GM21447 (cell line): ENCODE measurements around the gene KMT2B.
A peak's percentile ranks its signal among the peaks of the same experiment; 100 is the strongest.
"Not testable (repeated sequence)": the region's sequence is repeated elsewhere in the genome, so short reads cannot be mapped to it uniquely, and the experiment has no call there.

Experiments
- ATAC-seq: cut with Tn5 transposase; IDR thresholded peaks from one replicate; pipeline ENCODE4 v1.9.1; 2021; ENCODE audit not compliant: unreplicated experiment

Gene KMT2B

DNA sequence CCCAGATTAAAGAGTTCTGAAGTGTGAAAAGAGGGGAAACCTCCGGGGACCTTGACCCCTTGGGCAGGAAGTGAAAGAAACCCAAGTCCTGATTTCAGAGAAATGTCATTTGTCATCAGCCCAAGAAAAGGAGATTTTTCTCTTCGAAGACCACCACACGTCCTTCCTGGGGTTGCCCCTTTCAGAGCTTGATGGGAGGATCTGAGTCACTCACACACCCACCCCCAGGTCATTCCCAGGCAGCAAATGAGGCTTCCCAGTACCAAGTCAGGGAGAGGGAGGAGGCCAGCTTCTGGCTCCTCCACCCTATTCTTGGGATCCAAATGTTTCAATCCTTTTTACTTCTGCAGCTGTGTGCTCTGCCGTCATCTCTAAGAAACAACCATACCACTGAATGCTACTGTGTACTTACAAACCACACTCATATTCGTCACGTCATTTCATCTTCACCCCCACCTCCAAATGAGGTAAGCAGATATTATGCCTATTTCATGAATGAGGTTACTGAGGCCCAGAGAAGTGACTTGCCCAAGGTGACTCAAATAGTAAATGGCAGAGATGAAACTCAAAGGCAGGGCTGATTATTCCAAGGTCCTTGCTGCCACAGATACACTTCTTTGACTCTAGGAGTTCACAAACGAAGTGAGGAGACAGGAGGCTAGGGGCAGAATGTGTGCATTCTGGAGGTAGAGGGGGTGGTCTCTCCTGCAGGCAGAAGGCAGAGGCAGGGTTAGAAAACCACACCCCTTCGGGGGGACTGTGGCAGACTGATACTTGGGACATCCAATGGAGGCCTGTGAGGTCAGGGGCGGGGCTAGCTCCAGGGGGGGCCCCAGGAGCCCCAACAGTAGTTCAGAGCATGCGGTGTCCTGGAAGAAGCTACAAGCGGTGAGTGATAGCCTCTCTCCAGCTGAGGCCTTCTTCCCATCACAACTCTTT is 5.0 kb upstream of the KMT2B start:
- ATAC-seq = no peak

DNA sequence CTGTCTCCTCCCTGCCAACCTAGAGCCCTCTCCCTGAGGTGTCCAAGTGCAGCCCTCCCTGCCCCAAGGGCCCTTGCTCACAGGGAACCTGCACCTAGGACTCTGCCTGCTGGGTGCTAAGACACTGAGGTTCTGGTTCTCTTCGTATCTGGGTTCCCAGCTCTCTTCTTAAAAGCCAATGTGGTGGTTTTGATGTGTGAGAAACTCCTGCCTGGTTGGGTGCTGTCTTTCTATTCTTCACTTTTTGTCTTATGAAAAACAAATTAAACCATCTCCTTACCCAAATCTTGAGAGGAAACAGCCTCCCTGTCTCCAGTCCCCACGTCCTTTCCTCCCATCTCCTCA is 4.3 kb upstream of the KMT2B start:
- no peak for ATAC-seq

- no peak for ATAC-seq
Measured at GRCh38 chr19:35713904-35714495, 3.8 kb upstream of the KMT2B start.

DNA sequence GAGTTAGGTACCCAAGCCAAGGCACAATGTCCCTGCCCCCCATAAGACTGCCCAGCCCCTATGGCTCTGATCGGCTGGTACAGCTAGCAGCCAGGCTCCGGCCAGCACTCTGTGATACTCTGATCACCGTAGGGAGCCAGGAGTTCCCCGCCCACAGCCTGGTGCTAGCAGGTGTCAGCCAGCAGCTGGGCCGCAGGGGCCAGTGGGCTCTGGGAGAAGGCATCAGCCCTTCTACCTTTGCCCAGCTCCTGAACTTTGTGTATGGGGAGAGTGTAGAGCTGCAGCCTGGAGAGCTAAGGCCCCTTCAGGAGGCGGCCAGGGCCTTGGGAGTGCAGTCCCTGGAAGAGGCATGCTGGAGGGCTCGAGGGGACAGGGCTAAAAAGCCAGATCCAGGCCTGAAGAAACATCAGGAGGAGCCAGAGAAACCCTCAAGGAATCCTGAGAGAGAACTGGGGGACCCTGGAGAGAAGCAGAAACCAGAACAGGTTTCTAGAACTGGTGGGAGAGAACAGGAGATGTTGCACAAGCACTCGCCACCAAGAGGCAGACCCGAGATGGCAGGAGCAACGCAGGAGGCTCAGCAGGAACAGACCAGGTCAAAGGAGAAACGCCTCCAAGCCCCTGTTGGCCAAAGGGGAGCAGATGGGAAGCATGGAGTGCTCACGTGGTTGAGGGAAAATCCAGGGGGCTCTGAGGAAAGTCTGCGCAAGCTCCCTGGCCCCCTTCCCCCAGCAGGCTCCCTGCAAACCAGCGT is 3.0 kb upstream of the KMT2B start:
- ATAC-seq = no peak

- no peak for ATAC-seq
Measured at GRCh38 chr19:35715355-35715809, 2.4 kb upstream of the KMT2B start.

GRCh38 chr19:35715981-35716800 is 1.6 kb upstream of the KMT2B start:
- no peak for ATAC-seq

DNA sequence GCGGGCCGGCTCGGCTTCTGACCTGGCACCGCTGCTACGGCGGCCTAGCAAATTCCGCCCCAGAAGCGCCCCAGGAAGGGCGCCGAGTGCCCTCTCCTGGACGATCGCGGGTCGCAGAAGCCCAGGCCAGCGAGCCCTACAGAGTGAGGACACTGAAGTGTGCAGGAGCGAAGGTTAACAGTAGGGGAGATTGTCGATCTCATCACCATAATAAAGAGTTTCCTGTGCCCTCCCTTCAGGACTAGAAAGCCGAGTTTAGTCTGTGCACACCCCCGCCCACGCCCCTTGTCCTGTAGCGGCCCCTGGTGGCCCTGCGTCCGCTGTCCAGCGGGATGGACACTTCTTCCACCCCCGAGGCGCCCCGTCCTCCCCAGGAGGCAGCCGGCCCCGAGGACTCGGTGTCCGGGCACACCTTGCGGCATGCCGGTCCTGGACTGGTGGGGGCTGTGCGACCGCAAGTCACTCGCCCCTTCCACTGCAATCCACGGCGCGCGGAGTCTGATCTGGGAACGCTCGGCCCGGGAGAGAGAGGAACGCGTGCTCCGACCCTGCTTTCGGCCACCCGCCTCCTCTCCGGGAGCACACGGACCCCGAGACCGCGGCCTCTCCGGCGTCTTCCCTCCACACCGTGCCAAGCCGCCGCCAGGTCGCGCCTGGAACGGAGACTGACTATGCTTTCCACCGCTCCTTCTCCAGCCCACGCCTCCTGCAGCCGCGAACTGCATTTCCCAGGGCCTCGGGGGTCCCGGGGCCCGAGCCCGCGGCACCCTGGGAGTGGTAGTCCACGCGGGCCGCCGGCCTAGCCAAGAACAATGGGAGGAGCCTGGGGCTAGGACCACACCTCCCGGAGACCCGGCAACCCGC is 770 bp upstream of the KMT2B start:
- ATAC-seq = peak; percentile 44

GRCh38 chr19:35718345-35719041 is 690 bp downstream of the KMT2B start:
- ATAC-seq = no peak

GRCh38 chr19:35719402-35720162 is 1.8 kb downstream of the KMT2B start:
- no peak for ATAC-seq

GRCh38 chr19:35720163-35720524 is 2.3 kb downstream of the KMT2B start:
- no peak for ATAC-seq

DNA sequence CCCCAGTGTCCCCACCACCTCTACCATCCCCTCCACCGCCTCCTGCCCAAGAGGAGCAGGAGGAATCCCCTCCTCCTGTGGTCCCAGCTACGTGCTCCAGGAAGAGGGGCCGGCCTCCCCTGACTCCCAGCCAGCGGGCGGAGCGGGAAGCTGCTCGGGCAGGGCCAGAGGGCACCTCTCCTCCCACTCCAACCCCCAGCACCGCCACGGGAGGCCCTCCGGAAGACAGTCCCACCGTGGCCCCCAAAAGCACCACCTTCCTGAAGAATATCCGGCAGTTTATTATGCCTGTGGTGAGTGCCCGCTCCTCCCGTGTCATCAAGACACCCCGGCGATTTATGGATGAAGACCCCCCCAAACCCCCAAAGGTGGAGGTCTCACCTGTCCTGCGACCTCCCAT is 2.8 kb downstream of the KMT2B start:
- ATAC-seq = no peak

GRCh38 chr19:35721374-35721773 is 3.6 kb downstream of the KMT2B start:
- ATAC-seq = no peak

GRCh38 chr19:35722461-35722860 is 4.7 kb downstream of the KMT2B start:
- no peak for ATAC-seq

DNA sequence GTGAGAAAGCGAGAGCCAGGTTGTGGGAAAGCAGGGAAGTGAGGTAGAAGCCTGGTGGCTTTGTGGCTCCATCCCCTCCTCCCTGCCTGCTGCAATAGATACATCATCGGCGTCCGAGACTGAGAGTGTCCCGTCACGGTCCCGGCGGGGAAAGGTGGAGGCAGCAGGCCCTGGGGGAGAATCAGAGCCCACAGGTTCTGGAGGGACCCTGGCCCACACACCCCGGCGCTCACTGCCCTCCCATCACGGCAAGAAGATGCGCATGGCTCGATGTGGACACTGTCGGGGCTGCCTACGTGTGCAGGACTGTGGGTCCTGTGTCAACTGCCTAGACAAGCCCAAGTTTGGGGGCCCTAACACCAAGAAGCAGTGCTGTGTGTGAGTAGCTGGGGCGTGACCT is 5.1 kb downstream of the KMT2B start:
- no peak for ATAC-seq

DNA sequence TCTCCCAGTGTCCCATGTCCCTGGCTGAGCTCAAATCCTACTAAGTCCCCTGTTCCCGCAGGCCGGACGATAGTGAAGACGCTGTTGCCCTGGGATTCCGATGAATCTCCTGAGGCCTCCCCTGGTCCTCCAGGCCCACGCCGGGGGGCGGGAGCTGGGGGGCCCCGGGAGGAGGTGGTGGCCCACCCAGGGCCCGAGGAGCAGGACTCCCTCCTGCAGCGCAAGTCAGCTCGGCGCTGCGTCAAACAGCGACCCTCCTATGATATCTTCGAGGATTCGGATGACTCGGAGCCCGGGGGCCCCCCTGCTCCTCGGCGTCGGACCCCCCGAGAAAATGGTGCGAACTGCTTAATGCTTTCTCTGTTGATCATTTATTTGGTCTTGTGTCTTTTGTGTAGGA is 5.9 kb downstream of the KMT2B start:
- no peak for ATAC-seq

- not testable (repeated sequence) for ATAC-seq
Measured at GRCh38 chr19:35724132-35724531, 6.3 kb downstream of the KMT2B start.

- ATAC-seq = no peak
Measured at GRCh38 chr19:35724560-35724959, 6.8 kb downstream of the KMT2B start.

GRCh38 chr19:35725216-35725861 is 7.5 kb downstream of the KMT2B start:
- no peak for ATAC-seq
